ENCODE measurements around the gene GNL1. TPM values are rescaled to one million over a fixed set of nuclear protein-coding genes. Genes with fewer than 3 reads are reported as not detected.

Gene GNL1
- total RNA-seq, 1 experiment from 2014 or later, result 94.1 TPM

DNA sequence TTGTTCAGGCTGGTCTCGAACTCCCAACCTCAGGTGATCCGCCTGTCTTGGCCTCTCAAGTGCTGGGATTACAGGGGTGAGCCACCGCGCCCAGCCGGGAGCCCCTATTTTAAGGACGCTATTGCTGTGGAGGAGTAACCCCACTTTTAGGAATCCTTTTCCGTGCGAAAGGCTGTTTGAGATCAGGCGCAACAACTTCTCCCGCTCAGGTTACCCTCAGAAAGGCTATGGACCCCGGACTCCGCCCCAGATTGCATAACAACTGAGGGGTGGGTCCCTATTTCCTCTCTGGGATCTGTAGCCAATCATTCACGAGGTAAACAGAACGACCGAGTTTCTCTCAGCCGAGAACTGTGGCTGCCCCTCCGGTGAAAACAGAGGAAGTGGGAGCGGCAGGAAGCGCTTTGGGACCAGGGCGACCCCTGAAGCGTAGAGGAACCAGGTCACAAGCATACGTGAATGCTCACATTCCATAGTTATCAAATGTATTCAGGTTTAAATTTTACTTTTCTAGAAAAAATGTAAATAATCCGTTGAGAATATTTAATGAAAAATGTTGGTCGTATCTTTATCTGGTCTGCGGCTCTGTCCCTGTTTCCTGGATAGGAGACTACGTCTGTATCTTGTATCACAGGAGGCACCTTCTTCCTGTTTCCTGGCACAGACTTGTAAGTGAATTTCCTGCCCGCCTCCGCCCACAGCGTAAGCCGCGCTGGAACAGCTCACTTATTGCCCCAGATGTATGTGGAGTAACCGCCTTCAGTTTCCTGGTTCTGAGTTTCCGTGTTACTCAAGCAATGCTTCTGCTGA is 40.1 kb downstream of the GNL1 start:
- 0 out of 2 replicates have a peak, but pooled peaks cover 3% of the 10 kb centered on the region for H3K9me3 ChIP-seq
- H3K27me3 ChIP-seq (replicated peaks; ENCODE audit: control insufficient read depth, insufficient read depth, low read length), result no peaks in the 10 kb centered on the region
- no peaks in the 10 kb centered on the region for H3K4me1 ChIP-seq
- no peaks in the 10 kb centered on the region for H3K4me1 Mint-ChIP-seq (ENCODE audit: low read depth, unreplicated experiment)
- peak overlapping the region; percentile 61 for H3K4me3 Mint-ChIP-seq (ENCODE audit: unreplicated experiment)
- ChIA-PET CTCF (interaction anchor here (0.9 kb wide), 1 partner anchor 26 kb away, joined by 3 read pairs; no protein-coding TSS in a partner anchor), POLR2A (interaction anchor here (0.7 kb wide), 1 partner anchor 108 kb away, joined by 4 read pairs; no protein-coding TSS in a partner anchor)
- no peaks in the 10 kb centered on the region for H3K27me3 Mint-ChIP-seq (ENCODE audit: insufficient read depth, unreplicated experiment)
- intact Hi-C loops (cut with micrococcal nuclease; ENCODE audit: unreplicated experiment), result no loop called here
- BruUV-seq (replicated peaks), result TSS peak; percentile 74
- no peak overlapping the region for H3K27ac Mint-ChIP-seq (ENCODE audit: unreplicated experiment)
- no peaks in the 10 kb centered on the region for H3K36me3 Mint-ChIP-seq (ENCODE audit: insufficient read depth, unreplicated experiment)
- peak overlapping the region; percentile 26 for H3K4me3 ChIP-seq (ENCODE audit: low read depth, low read length)
- H3K9me3 Mint-ChIP-seq (ENCODE audit: unreplicated experiment), result no peaks in the 10 kb centered on the region
- TF ChIP-seq, protein P1, sequence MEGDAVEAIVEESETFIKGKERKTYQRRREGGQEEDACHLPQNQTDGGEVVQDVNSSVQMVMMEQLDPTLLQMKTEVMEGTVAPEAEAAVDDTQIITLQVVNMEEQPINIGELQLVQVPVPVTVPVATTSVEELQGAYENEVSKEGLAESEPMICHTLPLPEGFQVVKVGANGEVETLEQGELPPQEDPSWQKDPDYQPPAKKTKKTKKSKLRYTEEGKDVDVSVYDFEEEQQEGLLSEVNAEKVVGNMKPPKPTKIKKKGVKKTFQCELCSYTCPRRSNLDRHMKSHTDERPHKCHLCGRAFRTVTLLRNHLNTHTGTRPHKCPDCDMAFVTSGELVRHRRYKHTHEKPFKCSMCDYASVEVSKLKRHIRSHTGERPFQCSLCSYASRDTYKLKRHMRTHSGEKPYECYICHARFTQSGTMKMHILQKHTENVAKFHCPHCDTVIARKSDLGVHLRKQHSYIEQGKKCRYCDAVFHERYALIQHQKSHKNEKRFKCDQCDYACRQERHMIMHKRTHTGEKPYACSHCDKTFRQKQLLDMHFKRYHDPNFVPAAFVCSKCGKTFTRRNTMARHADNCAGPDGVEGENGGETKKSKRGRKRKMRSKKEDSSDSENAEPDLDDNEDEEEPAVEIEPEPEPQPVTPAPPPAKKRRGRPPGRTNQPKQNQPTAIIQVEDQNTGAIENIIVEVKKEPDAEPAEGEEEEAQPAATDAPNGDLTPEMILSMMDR (IDR thresholded peaks at IDR 0.05; ENCODE audit: insufficient read depth in 1 of 2, low read depth in 1 of 2, low read length in 1 of 2, severe bottlenecking in 1 of 2, unreplicated experiment in 1 of 2), result no peak
- DNase-seq, result peak; percentile 63 to 70
- no peaks in the 10 kb centered on the region; the same call in 1 of the 2 replicates for H3K36me3 ChIP-seq (ENCODE audit: control insufficient read depth, insufficient read depth, low read length)

DNA sequence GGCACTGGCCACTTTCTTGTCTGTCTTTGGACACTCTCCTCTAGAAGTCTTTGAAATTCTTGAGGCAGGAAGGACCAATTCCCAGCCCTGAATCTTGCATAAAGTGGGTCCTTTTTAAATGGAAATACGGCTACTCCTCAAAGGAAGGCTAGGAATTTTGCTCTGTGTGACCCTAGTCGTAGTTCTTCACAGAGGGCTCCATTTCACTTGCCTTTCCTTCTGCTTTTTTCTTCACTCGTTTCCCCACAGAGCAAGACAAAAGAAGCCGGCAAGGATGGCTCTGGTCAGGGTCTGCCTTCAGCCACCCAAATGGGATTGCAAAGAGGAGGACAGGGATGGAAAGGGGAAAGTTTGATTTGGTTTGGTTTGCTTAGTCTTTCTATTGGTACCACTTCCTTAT is 41.2 kb downstream of the GNL1 start:
- no TSS peak for BruUV-seq (replicated peaks)
- Histone ChIP-seq H3K27me3 (replicated peaks; ENCODE audit: control insufficient read depth, insufficient read depth, low read length) (no peaks in the 10 kb centered on the region), H3K36me3 (ENCODE audit: control insufficient read depth, insufficient read depth, low read length) (no peaks in the 10 kb centered on the region; the same call in 1 of the 2 replicates), H3K4me3 (ENCODE audit: low read depth, low read length) (no peak overlapping the region), H3K9me3 (0 out of 2 replicates have a peak, but pooled peaks cover 3% of the 10 kb centered on the region), H3K4me1 (no peaks in the 10 kb centered on the region)
- DNase-seq, result no peak
- TF ChIP-seq, protein P1 (IDR thresholded peaks at IDR 0.05; ENCODE audit: insufficient read depth in 1 of 2, low read depth in 1 of 2, low read length in 1 of 2, severe bottlenecking in 1 of 2, unreplicated experiment in 1 of 2), result no peak
- ChIA-PET CTCF (no interaction called here), POLR2A (no interaction called here)
- H3K27me3 Mint-ChIP-seq (ENCODE audit: insufficient read depth, unreplicated experiment), result no peaks in the 10 kb centered on the region
- intact Hi-C loops (cut with micrococcal nuclease; ENCODE audit: unreplicated experiment), result no loop called here
- no peak overlapping the region for H3K27ac Mint-ChIP-seq (ENCODE audit: unreplicated experiment)
- no peaks in the 10 kb centered on the region for H3K36me3 Mint-ChIP-seq (ENCODE audit: insufficient read depth, unreplicated experiment)
- peak overlapping the region; percentile 37 for H3K4me3 Mint-ChIP-seq (ENCODE audit: unreplicated experiment)
- no peaks in the 10 kb centered on the region for H3K9me3 Mint-ChIP-seq (ENCODE audit: unreplicated experiment)
- no peaks in the 10 kb centered on the region for H3K4me1 Mint-ChIP-seq (ENCODE audit: low read depth, unreplicated experiment)

DNA sequence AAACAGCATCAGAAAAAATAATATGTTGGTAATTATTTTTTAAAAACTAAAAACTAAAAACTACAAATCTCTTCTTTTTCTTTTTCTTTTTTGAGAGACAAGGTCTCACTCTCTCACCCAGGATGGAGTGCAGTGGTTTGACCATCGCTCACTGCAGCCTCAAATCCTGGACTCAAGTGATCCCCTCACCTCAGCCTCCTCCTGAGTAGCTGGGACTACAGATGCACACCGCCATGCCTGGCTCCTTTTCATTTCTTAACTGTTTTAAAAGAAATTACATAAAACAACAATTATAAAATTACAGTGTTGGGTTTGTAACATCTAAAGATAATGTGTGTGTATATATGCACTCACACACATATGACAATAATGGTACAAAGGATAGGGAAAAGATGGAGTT is 42.8 kb downstream of the GNL1 start:
- Histone ChIP-seq H3K36me3 (ENCODE audit: control insufficient read depth, insufficient read depth, low read length) (no peaks in the 10 kb centered on the region; the same call in 1 of the 2 replicates), H3K4me1 (no peaks in the 10 kb centered on the region), H3K4me3 (ENCODE audit: low read depth, low read length) (no peak overlapping the region), H3K27me3 (replicated peaks; ENCODE audit: control insufficient read depth, insufficient read depth, low read length) (no peaks in the 10 kb centered on the region), H3K9me3 (no peaks in the 10 kb centered on the region)
- H3K4me1 Mint-ChIP-seq (ENCODE audit: low read depth, unreplicated experiment), result no peaks in the 10 kb centered on the region
- ChIA-PET POLR2A (no interaction called here), CTCF (no interaction called here)
- H3K27ac Mint-ChIP-seq (ENCODE audit: unreplicated experiment), result no peak overlapping the region
- no peaks in the 10 kb centered on the region for H3K27me3 Mint-ChIP-seq (ENCODE audit: insufficient read depth, unreplicated experiment)
- intact Hi-C loops (cut with micrococcal nuclease; ENCODE audit: unreplicated experiment), result no loop called here
- no peaks in the 10 kb centered on the region for H3K36me3 Mint-ChIP-seq (ENCODE audit: insufficient read depth, unreplicated experiment)
- no TSS peak for BruUV-seq (replicated peaks)
- no peak for DNase-seq
- H3K9me3 Mint-ChIP-seq (ENCODE audit: unreplicated experiment), result no peaks in the 10 kb centered on the region
- TF ChIP-seq, protein P1 (IDR thresholded peaks at IDR 0.05; ENCODE audit: insufficient read depth in 1 of 2, low read depth in 1 of 2, low read length in 1 of 2, severe bottlenecking in 1 of 2, unreplicated experiment in 1 of 2), result no peak
- H3K4me3 Mint-ChIP-seq (ENCODE audit: unreplicated experiment), result no peak overlapping the region
